Tibial artery (tissue), 4 donors: ENCODE measurements around the gene IL1RAPL1.
"Not testable (repeated sequence)": the region's sequence is repeated elsewhere in the genome, so short reads cannot be mapped to it uniquely, and the experiment has no call there.

Experiments used
- DNase-seq, 2 donors: peaks; one replicate each; pipeline ENCODE4 v3.0.0-alpha.2; 2019
- H3K27ac ChIP-seq, 2 donors: fragments of 200-600 bp; sonication (generic) in 1 of 2; 1 replicate in 1 of 2; 2 replicates in 1 of 2; pipeline ENCODE4 v1.5.1; 2018 to 2019; ENCODE audit warnings: mild to moderate bottlenecking in 1 of 2
- H3K27me3 ChIP-seq, 2 donors: fragments of 200-600 bp; sonication (generic) in 1 of 2; one replicate each; pipeline versions ENCODE4 v1.5.1 to v1.6.0; 2016 to 2019
- H3K36me3 ChIP-seq, 3 donors: fragments of 200-600 bp; sonication (generic) in 2 of 3; one replicate each; pipeline ENCODE4 v1.5.1; 2016 to 2019; ENCODE audit warnings: mild to moderate bottlenecking in 2 of 3
- H3K4me1 ChIP-seq, 4 donors: fragments of 200-600 bp; sonication (generic) in 2 of 4; 1 replicate in 3 of 4; 2 replicates in 1 of 4; pipeline ENCODE4 v1.5.1; 2016 to 2019
- H3K4me3 ChIP-seq, 2 donors: fragments of 200-600 bp; sonication (generic) in 1 of 2; 1 replicate in 1 of 2; 2 replicates in 1 of 2; pipeline ENCODE4 v1.5.1; 2018 to 2019; ENCODE audit warnings: mild to moderate bottlenecking in 2 of 2
- H3K9me3 ChIP-seq, 3 donors: fragments of 200-600 bp; sonication (generic) in 1 of 3; one replicate each; pipeline ENCODE4 v1.5.1; 2016 to 2019
- CTCF ChIP-seq, 2 experiments: fragments of 200-600 bp in 1 of 2; fragments of 450-650 bp in 1 of 2; IDR thresholded peaks; one replicate each; pipeline ENCODE4 v1.5.1; 2017 to 2019; ENCODE audit warnings: antibody characterized with exemption in 2 of 2, mild to moderate bottlenecking in 1 of 2, moderate library complexity in 1 of 2
- intact Hi-C: fragments of 100-400 bp; cut with DNase I; formaldehyde crosslinking; loops from one replicate; pipeline ENCODE4 v1.15.0; 2023; ENCODE audit warnings: low total_unique reads

The IL1RAPL1 gene

GRCh38 chrX:29299684-29300083, 712.4 kb downstream of the IL1RAPL1 start:
- TF ChIP-seq CTCF (IDR thresholded peaks at IDR 0.05) = no peak
- Histone ChIP-seq H3K4me3 (no peak overlapping the region), H3K9me3 (no peaks in the 10 kb centered on the region), H3K27me3 (no peaks in the 10 kb centered on the region), H3K36me3 (no peaks in the 10 kb centered on the region), H3K4me1 (no peaks in the 10 kb centered on the region), H3K27ac (no peak overlapping the region)
- intact Hi-C loops = no loop called here
- DNase-seq = no peak

- no peaks in the 10 kb centered on the region for H3K4me1 ChIP-seq
- H3K4me3 ChIP-seq = no peak overlapping the region
- DNase-seq = no peak
- H3K36me3 ChIP-seq = no peaks in the 10 kb centered on the region
- TF ChIP-seq CTCF (IDR thresholded peaks at IDR 0.05) = no peak
- no peaks in the 10 kb centered on the region for H3K9me3 ChIP-seq
- H3K27me3 ChIP-seq = no peaks in the 10 kb centered on the region
- intact Hi-C loops = no loop called here
- H3K27ac ChIP-seq = no peak overlapping the region
These were observed 721.5 kb downstream of the IL1RAPL1 start for GRCh38 chrX:29308726-29309125.

- no peak for TF ChIP-seq CTCF (IDR thresholded peaks at IDR 0.05)
- H3K27me3 ChIP-seq = no peaks in the 10 kb centered on the region
- intact Hi-C loops = no loop called here
- H3K27ac ChIP-seq = no peak overlapping the region
- no peaks in the 10 kb centered on the region for H3K36me3 ChIP-seq
- H3K4me1 ChIP-seq = no peaks in the 10 kb centered on the region
- H3K4me3 ChIP-seq = no peak overlapping the region
- no peak for DNase-seq
- H3K9me3 ChIP-seq = no peaks in the 10 kb centered on the region
These were observed 728.7 kb downstream of the IL1RAPL1 start for GRCh38 chrX:29315931-29316330.

GRCh38 chrX:29318012-29318411, 730.8 kb downstream of the IL1RAPL1 start:
- Histone ChIP-seq H3K36me3 (no peaks in the 10 kb centered on the region), H3K27ac (no peak overlapping the region), H3K4me3 (no peak overlapping the region), H3K4me1 (no peaks in the 10 kb centered on the region), H3K9me3 (no peaks in the 10 kb centered on the region), H3K27me3 (no peaks in the 10 kb centered on the region)
- TF ChIP-seq CTCF (IDR thresholded peaks at IDR 0.05) = no peak
- intact Hi-C loops = no loop called here
- no peak for DNase-seq

- H3K4me3 ChIP-seq, H3K4me1 ChIP-seq, H3K36me3 ChIP-seq, H3K9me3 ChIP-seq, intact Hi-C loops, H3K27me3 ChIP-seq, H3K27ac ChIP-seq, DNase-seq: not testable (repeated sequence)
These were observed 745.2 kb downstream of the IL1RAPL1 start for GRCh38 chrX:29332429-29332828.

GRCh38 chrX:29333091-29333490, 745.8 kb downstream of the IL1RAPL1 start:
- H3K27ac ChIP-seq, DNase-seq, intact Hi-C loops, H3K27me3 ChIP-seq, H3K4me3 ChIP-seq, H3K9me3 ChIP-seq, H3K36me3 ChIP-seq, H3K4me1 ChIP-seq: not testable (repeated sequence)

- DNase-seq = no peak
- Histone ChIP-seq H3K9me3 (no peaks in the 10 kb centered on the region), H3K27ac (no peak overlapping the region), H3K27me3 (no peaks in the 10 kb centered on the region), H3K4me1 (no peaks in the 10 kb centered on the region), H3K4me3 (no peak overlapping the region), H3K36me3 (no peaks in the 10 kb centered on the region)
- no peak for TF ChIP-seq CTCF (IDR thresholded peaks at IDR 0.05)
- intact Hi-C loops = no loop called here
These were observed 761.0 kb downstream of the IL1RAPL1 start for GRCh38 chrX:29348288-29348687.
